H9 (cell line): ENCODE results near the gene DNAJA4. TPM values are rescaled to one million over a fixed set of nuclear protein-coding genes. Genes with fewer than 3 reads are reported as not detected.

Experiments used
- DNase-seq: peaks from one replicate; pipeline ENCODE4 v3.0.0-alpha.2; 2017
- H2AFZ ChIP-seq: one replicate; pipeline ENCODE4 v1.6.1; 2013; ENCODE audit warnings: mild to moderate bottlenecking, low read length, control low read depth, moderate library complexity
- H2AK5ac ChIP-seq: 2 replicates; pipeline ENCODE4 v1.6.1; 2013; ENCODE audit warnings: low read length, control low read depth, mixed read lengths; ENCODE audit not compliant: insufficient read length
- H2BK120ac ChIP-seq: one replicate; pipeline ENCODE4 v1.6.1; 2013; ENCODE audit warnings: low read depth, mild to moderate bottlenecking, low read length, control low read depth, inconsistent platforms; ENCODE audit not compliant: poor library complexity, severe bottlenecking
- H2BK12ac ChIP-seq: 2 replicates; pipeline ENCODE4 v1.6.1; 2013; ENCODE audit warnings: low read length, control low read depth, mixed read lengths, low read depth; ENCODE audit not compliant: insufficient read length
- H2BK15ac ChIP-seq: 2 replicates; pipeline ENCODE4 v1.6.1; 2013; ENCODE audit warnings: low read depth, low read length, control low read depth
- H2BK20ac ChIP-seq: one replicate; pipeline ENCODE4 v1.6.1; 2013; ENCODE audit warnings: low read depth, mild to moderate bottlenecking, low read length, control low read depth, inconsistent platforms; ENCODE audit not compliant: poor library complexity, severe bottlenecking
- H2BK5ac ChIP-seq: 2 replicates; pipeline ENCODE4 v1.6.1; 2013; ENCODE audit warnings: low read length, control low read depth, mixed read lengths; ENCODE audit not compliant: insufficient read length
- H3K14ac ChIP-seq: 2 replicates; pipeline ENCODE4 v1.6.1; 2013; ENCODE audit warnings: low read length, control low read depth; ENCODE audit not compliant: insufficient read depth
- H3K18ac ChIP-seq: 2 replicates; pipeline ENCODE4 v1.6.1; 2013; ENCODE audit warnings: low read depth, mild to moderate bottlenecking, mixed read lengths, low read length, control low read depth; ENCODE audit not compliant: insufficient read length
- H3K23ac ChIP-seq: 2 replicates; pipeline ENCODE4 v1.6.1; 2013; ENCODE audit warnings: low read length, control low read depth, mixed read lengths, low read depth; ENCODE audit not compliant: insufficient read length
- H3K23me2 ChIP-seq: 2 replicates; pipeline ENCODE4 v1.6.1; 2013; ENCODE audit warnings: low read depth, mild to moderate bottlenecking, mixed read lengths, low read length, control low read depth; ENCODE audit not compliant: insufficient read length, poor library complexity, severe bottlenecking
- H3K27ac ChIP-seq: 2 replicates; pipeline ENCODE4 v1.5.1; 2013; ENCODE audit warnings: low read length, control low read depth, mixed read lengths, low read depth; ENCODE audit not compliant: insufficient read length
- H3K27me3 ChIP-seq: 2 replicates; pipeline ENCODE4 v1.6.1; 2013; ENCODE audit warnings: low read length, control low read depth, inconsistent platforms; ENCODE audit not compliant: insufficient read depth
- H3K4ac ChIP-seq: 2 replicates; pipeline ENCODE4 v1.6.1; 2013; ENCODE audit warnings: low read depth, mild to moderate bottlenecking, control low read depth, inconsistent platforms, low read length, moderate library complexity
- H3K4me1 ChIP-seq: 2 replicates; pipeline ENCODE4 v1.6.1; 2013; ENCODE audit warnings: low read length, control low read depth, inconsistent platforms; ENCODE audit not compliant: insufficient read depth
- H3K4me2 ChIP-seq: 2 replicates; pipeline ENCODE4 v1.6.1; 2013; ENCODE audit warnings: low read length, control low read depth, mixed read lengths; ENCODE audit not compliant: insufficient read length, insufficient read depth
- H3K56ac ChIP-seq: 2 replicates; pipeline ENCODE4 v1.6.1; 2013; ENCODE audit warnings: low read depth, mild to moderate bottlenecking, mixed read lengths, low read length, control low read depth; ENCODE audit not compliant: insufficient read length
- H3K79me1 ChIP-seq: 2 replicates; pipeline ENCODE4 v1.6.1; 2013; ENCODE audit warnings: low read depth, mild to moderate bottlenecking, moderate library complexity, low read length, control low read depth, inconsistent platforms; ENCODE audit not compliant: insufficient read depth, poor library complexity, severe bottlenecking
- H3K79me2 ChIP-seq: 2 replicates; pipeline ENCODE4 v1.6.1; 2013; ENCODE audit warnings: low read length, control low read depth, inconsistent platforms; ENCODE audit not compliant: insufficient read depth
- H3K9ac ChIP-seq: 2 replicates; pipeline ENCODE4 v1.6.1; 2013; ENCODE audit warnings: low read length, control low read depth, mixed read lengths; ENCODE audit not compliant: insufficient read length; ENCODE audit errors: extremely low read depth
- H3K9me3 ChIP-seq: one replicate; pipeline ENCODE4 v1.6.1; 2013; ENCODE audit warnings: low read depth, low read length, inconsistent platforms; ENCODE audit not compliant: control insufficient read depth
- H3T11ph ChIP-seq: one replicate; pipeline ENCODE4 v1.6.1; 2013; ENCODE audit warnings: mild to moderate bottlenecking, low read length, control low read depth, inconsistent platforms
- H4K20me1 ChIP-seq: one replicate; pipeline ENCODE4 v1.6.1; 2013; ENCODE audit not compliant: control insufficient read depth, insufficient read length, insufficient read depth
- H4K5ac ChIP-seq: 2 replicates; pipeline ENCODE4 v1.6.1; 2013; ENCODE audit warnings: low read depth, mild to moderate bottlenecking, mixed read lengths, low read length, control low read depth; ENCODE audit not compliant: insufficient read length
- H4K8ac ChIP-seq: replicated peaks from 2 replicates; pipeline ENCODE4 v1.6.1; 2013; ENCODE audit warnings: low read length, control low read depth, mixed read lengths, low read depth; ENCODE audit not compliant: insufficient read length
- H4K91ac ChIP-seq: 2 replicates; pipeline ENCODE4 v1.6.1; 2013; ENCODE audit warnings: low read depth, mild to moderate bottlenecking, moderate library complexity, mixed read lengths, low read length, control low read depth; ENCODE audit not compliant: insufficient read length
- H3K27ac Mint-ChIP-seq, 3 experiments: 2 replicates in 2 of 3; 3 replicates in 1 of 3; pipeline ENCODE4 v1.8.0; 2020 to 2021; ENCODE audit warnings: mixed read lengths in 3 of 3, mild to moderate bottlenecking in 1 of 3, moderate library complexity in 1 of 3
- H3K27me3 Mint-ChIP-seq: 2 replicates; pipeline ENCODE4 v1.8.0; 2021; ENCODE audit warnings: low read depth, mild to moderate bottlenecking, moderate library complexity, mixed read lengths
- H3K36me3 Mint-ChIP-seq, 3 experiments: 2 replicates in 2 of 3; 3 replicates in 1 of 3; pipeline ENCODE4 v1.8.0; 2020 to 2021; ENCODE audit warnings: low read depth in 3 of 3, mixed read lengths in 3 of 3; ENCODE audit not compliant: insufficient read depth in 1 of 3
- H3K4me1 Mint-ChIP-seq, 2 experiments: 2 replicates each; pipeline ENCODE4 v1.8.0; 2020; ENCODE audit warnings: mixed read lengths in 2 of 2
- H3K4me3 Mint-ChIP-seq, 2 experiments: 2 replicates in 1 of 2; 3 replicates in 1 of 2; pipeline ENCODE4 v1.8.0; 2020 to 2021; ENCODE audit warnings: mild to moderate bottlenecking in 2 of 2, mixed read lengths in 2 of 2, moderate library complexity in 1 of 2
- H3K9me3 Mint-ChIP-seq, 2 experiments: 2 replicates in 1 of 2; 3 replicates in 1 of 2; pipeline ENCODE4 v1.8.0; 2020; ENCODE audit warnings: mild to moderate bottlenecking in 2 of 2, mixed read lengths in 2 of 2, moderate library complexity in 1 of 2
- CTCF ChIP-seq: fragments of 200-600 bp; sonication (generic); conservative IDR thresholded peaks from 3 replicates; pipeline ENCODE4 v1.8.0; 2021; ENCODE audit warnings: antibody characterized with exemption, mild to moderate bottlenecking
- WGBS: extraction: QIAGEN DNeasy Blood & Tissue Kit; methylation state at CpG from one replicate; pipeline ENCODE4 v1.1.7; 2013; ENCODE audit warnings: missing lambda C conversion rate, low lambda C conversion rate, mixed read lengths; ENCODE audit not compliant: insufficient read length; ENCODE audit errors: extremely low coverage; 5-methylcytosine and 5-hydroxymethylcytosine counted together
- total RNA-seq: library from RNA; stranded (reverse); gene quantifications from 2 replicates; pipeline ENCODE4 v1.2.1, GENCODE V29; 2021

Gene DNAJA4
- total RNA-seq, 1 experiment from 2014 or later, result 0.13 TPM

- H3K9ac ChIP-seq, result no peak overlapping the region
- Mint-ChIP-seq H3K36me3 (no peaks in the 10 kb centered on the region), H3K4me1 (0 out of 4 replicates have a peak, but pooled peaks cover 2% of the 10 kb centered on the region in 2 experiments), H3K4me3 (no peak overlapping the region), H3K9me3 (no peaks in the 10 kb centered on the region), H3K27me3 (no peaks in the 10 kb centered on the region), H3K27ac (no peak overlapping the region)
- no peak overlapping the region for H4K91ac ChIP-seq
- no peaks in the 10 kb centered on the region for H3K79me2 ChIP-seq
- no peak overlapping the region for H3K56ac ChIP-seq
- H3K14ac ChIP-seq, result no peak overlapping the region
- H4K8ac ChIP-seq, result no peak overlapping the region
- H2BK12ac ChIP-seq, result no peak overlapping the region
- no peaks in the 10 kb centered on the region for H3K79me1 ChIP-seq
- H3K4me2 ChIP-seq, result no peak overlapping the region
- H3K23me2 ChIP-seq, result no peaks in the 10 kb centered on the region
- H3K27me3 ChIP-seq, result no peaks in the 10 kb centered on the region
- no peak overlapping the region for H2AK5ac ChIP-seq
- H2BK5ac ChIP-seq, result no peak overlapping the region
- H3T11ph ChIP-seq, result no peak overlapping the region
- H4K5ac ChIP-seq, result no peak overlapping the region
- H2BK20ac ChIP-seq, result no peak overlapping the region
- WGBS, result no CpG with 5 or more reads among the region's 5 CpGs
- no peak overlapping the region for H3K18ac ChIP-seq
- H3K23ac ChIP-seq, result no peak overlapping the region
- H2AFZ ChIP-seq, result no peak overlapping the region
- no peak overlapping the region for H3K27ac ChIP-seq
- H2BK15ac ChIP-seq, result no peak overlapping the region
- DNase-seq, result no peak
- no peak overlapping the region for H2BK120ac ChIP-seq
- no peak for TF ChIP-seq CTCF
- no peaks in the 10 kb centered on the region for H3K9me3 ChIP-seq
- H3K4ac ChIP-seq, result no peak overlapping the region
- H3K4me1 ChIP-seq, result no peaks in the 10 kb centered on the region
- no peaks in the 10 kb centered on the region for H4K20me1 ChIP-seq
Measured at GRCh38 chr15:78274994-78275393, 10.6 kb downstream of the DNAJA4 start.
